Colonic mucosa (tissue), 4 donors: ENCODE results near the gene MAN2A2. TPM values are rescaled to one million over a fixed set of nuclear protein-coding genes. Genes with fewer than 3 reads are reported as not detected.

Experiments used
- DNase-seq: peaks from one replicate; pipeline ENCODE4 v3.0.0-alpha.2; 2020
- H3K27ac ChIP-seq: fragments of 200-600 bp; one replicate; pipeline ENCODE4 v1.8.0; 2021
- H3K27me3 ChIP-seq: fragments of 200-600 bp; one replicate; pipeline ENCODE4 v1.8.0; 2021
- H3K36me3 ChIP-seq: fragments of 200-600 bp; one replicate; pipeline ENCODE4 v1.8.0; 2021
- H3K4me1 ChIP-seq: fragments of 200-600 bp; one replicate; pipeline ENCODE4 v1.8.0; 2021; ENCODE audit warnings: mild to moderate bottlenecking
- H3K4me3 ChIP-seq: fragments of 200-600 bp; one replicate; pipeline ENCODE4 v1.8.0; 2021
- H3K9ac ChIP-seq, 2 donors: one replicate each; pipeline ENCODE4 v1.7.0; 2013; ENCODE audit warnings: control low read depth in 2 of 2, low read depth in 2 of 2, low read length in 2 of 2
- H3K9me3 ChIP-seq: fragments of 200-600 bp; one replicate; pipeline ENCODE4 v1.8.0; 2021
- intact Hi-C: fragments of 100-400 bp; cut with DNase I; formaldehyde crosslinking; loops from one replicate; pipeline ENCODE4 v1.14.1; 2022
- total RNA-seq, 2 donors: library from RNA; stranded (reverse); fragmentation: NEBNext Ultra II Directional in 1 of 2; extraction: Animal tissue kit (Norgen Biotek cat#: 25700) in 1 of 2; gene quantifications; one replicate each; pipeline ENCODE4 v1.2.1, GENCODE V29; 2021
- TF ChIP-seq, protein P1 (sequence below): fragments of 200-600 bp; IDR thresholded peaks from one replicate; pipeline ENCODE4 v1.8.0; 2022; ENCODE audit warnings: antibody characterized with exemption, mild to moderate bottlenecking
- donor health status: healthy.
- donor health status: DM: no; HTN: no; CAD: no.
- donor health status: DM: no; HTN: no; CAD: no.

MAN2A2 gene
- total RNA-seq, 2 donors from 2014 or later: 34.2 to 66.4 TPM

DNA sequence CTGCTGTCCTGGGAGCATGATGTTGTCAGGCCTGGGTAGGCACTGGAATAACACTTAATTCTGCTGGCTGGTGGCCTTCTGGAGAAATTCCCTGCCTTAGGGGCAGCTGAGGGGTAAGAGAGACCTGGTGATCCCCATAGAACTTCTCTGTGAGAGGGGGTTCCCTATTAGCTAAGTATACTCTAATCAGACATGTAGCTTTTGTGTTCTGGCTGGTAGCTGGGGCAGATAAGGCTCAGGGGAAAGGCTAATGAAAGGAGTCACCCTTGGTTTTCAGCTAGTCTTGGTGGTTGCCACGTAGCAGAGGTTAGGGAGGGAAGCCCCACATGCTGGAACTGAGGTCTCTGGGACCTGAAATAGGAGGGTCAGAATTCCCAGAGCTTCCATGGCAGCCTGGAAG, 30.2 kb downstream of the MAN2A2 start:
- no peak overlapping the region for H3K27ac ChIP-seq
- no peaks in the 10 kb centered on the region for H3K36me3 ChIP-seq
- DNase-seq: no peak
- H3K9ac ChIP-seq: no peak overlapping the region
- no peaks in the 10 kb centered on the region for H3K9me3 ChIP-seq
- TF ChIP-seq, protein P1, sequence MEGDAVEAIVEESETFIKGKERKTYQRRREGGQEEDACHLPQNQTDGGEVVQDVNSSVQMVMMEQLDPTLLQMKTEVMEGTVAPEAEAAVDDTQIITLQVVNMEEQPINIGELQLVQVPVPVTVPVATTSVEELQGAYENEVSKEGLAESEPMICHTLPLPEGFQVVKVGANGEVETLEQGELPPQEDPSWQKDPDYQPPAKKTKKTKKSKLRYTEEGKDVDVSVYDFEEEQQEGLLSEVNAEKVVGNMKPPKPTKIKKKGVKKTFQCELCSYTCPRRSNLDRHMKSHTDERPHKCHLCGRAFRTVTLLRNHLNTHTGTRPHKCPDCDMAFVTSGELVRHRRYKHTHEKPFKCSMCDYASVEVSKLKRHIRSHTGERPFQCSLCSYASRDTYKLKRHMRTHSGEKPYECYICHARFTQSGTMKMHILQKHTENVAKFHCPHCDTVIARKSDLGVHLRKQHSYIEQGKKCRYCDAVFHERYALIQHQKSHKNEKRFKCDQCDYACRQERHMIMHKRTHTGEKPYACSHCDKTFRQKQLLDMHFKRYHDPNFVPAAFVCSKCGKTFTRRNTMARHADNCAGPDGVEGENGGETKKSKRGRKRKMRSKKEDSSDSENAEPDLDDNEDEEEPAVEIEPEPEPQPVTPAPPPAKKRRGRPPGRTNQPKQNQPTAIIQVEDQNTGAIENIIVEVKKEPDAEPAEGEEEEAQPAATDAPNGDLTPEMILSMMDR: no peak
- H3K27me3 ChIP-seq: no peaks in the 10 kb centered on the region
- no peak overlapping the region for H3K4me3 ChIP-seq
- peaks cover 16% of the 10 kb centered on the region for H3K4me1 ChIP-seq
- intact Hi-C loops: no loop called here

DNA sequence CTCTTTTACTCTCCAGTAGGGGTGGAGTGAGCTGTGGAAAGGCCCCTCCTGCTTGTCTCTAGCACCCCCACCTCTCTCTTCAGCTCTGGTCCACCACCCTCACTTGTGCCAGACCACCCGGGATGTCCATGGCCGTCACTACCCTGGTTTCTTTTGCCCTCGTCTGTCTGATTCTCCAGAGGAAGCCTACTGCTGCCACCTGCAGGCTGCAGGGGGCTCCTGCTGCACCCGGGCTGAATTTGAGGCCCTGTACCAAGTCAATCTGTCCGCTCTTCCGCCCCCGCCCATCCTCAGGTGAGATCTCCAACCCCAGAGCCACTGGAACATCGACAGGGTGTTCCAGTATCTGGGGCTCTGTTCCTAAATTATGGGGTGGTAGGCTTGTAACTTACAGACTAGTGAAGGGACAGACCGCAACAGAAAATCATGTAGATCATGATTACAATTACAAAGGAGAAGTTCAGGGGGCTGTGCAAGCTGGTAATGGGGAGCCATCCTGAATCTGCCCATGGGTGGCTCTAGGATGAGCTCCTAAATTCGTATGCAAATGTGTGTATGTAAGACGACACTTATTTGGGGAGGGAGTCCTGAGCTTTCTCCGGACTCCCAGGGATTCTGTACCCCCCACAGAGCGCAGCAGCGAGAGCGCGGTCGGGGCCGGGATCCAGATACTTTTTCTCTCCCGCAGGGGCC, 31.3 kb downstream of the MAN2A2 start:
- Histone ChIP-seq H3K27ac (peak overlapping the region; percentile 86), H3K36me3 (no peaks in the 10 kb centered on the region), H3K4me3 (peak overlapping the region; percentile 76), H3K27me3 (no peaks in the 10 kb centered on the region), H3K4me1 (peaks cover 16% of the 10 kb centered on the region), H3K9ac (peak overlapping the region; percentile 73 to 82), H3K9me3 (no peaks in the 10 kb centered on the region)
- intact Hi-C loops: no loop called here
- TF ChIP-seq, protein P1: peak; percentile 88
- peak; percentile 95 for DNase-seq

DNA sequence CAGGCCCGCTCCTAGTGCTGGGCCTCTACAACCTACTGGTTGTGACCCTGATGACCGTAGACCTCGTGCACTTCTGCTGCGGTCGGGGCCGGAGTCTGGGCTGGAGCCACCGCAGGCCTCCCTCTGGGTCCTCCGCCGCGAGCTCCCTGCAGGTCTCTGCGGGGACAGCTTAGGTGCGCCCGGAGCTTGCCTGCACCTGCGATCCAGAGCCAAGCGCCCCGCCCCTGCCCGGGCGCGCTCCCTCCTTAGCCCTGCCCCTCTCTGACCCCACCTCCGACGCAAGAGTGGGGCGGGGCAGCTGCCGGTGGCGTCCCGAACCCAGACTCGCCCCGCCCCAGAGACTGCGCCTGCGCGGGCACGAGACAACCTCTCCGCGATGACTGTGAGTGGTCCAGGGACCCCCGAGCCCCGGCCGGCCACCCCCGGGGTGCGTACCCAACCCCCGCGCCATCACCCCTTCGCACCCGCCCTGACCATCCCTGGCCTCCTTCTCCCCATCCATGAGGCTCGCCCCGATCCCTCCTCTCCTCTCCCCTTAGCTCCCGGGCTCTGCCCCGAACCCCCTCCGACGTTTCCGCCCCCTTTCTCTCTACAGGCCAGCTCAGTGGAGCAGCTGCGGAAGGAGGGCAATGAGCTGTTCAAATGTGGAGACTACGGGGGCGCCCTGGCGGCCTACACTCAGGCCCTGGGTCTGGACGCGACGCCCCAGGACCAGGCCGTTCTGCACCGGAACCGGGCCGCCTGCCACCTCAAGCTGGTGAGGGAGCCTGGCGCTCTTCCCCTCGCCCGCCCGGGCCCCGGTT, 32.0 kb downstream of the MAN2A2 start, which contains the start of gene UNC45A:
UNC45A (plus strand) TSS at position 337 of the 803 bp plus-strand sequence; CDS start at position 377, 40 bp downstream.
- no peaks in the 10 kb centered on the region for H3K27me3 ChIP-seq
- H3K9ac ChIP-seq: peak within 1 kb of the TSS; percentile 73 to 82
- no peaks in the 10 kb centered on the region for H3K9me3 ChIP-seq
- peaks cover 16% of the 10 kb centered on the region for H3K4me1 ChIP-seq
- peak; percentile 98 for DNase-seq
- TF ChIP-seq, protein P1: no peak
- peak within 1 kb of the TSS; percentile 76 for H3K4me3 ChIP-seq
- intact Hi-C loops: no loop called here
- H3K36me3 ChIP-seq: peaks cover under 1% of the 10 kb centered on the region
- H3K27ac ChIP-seq: peak within 1 kb of the TSS; percentile 86

- intact Hi-C loops: no loop called here
- no peaks in the 10 kb centered on the region for H3K27me3 ChIP-seq
- TF ChIP-seq, protein P1: no peak
- H3K27ac ChIP-seq: no peak overlapping the region
- peaks cover 15% of the 10 kb centered on the region for H3K36me3 ChIP-seq
- no peak overlapping the region for H3K4me3 ChIP-seq
- DNase-seq: no peak
- no peaks in the 10 kb centered on the region for H3K9me3 ChIP-seq
- no peak overlapping the region for H3K9ac ChIP-seq
- H3K4me1 ChIP-seq: peaks cover 16% of the 10 kb centered on the region
Measured at GRCh38 chr15:90936823-90937222, 33.7 kb downstream of the MAN2A2 start.

DNA sequence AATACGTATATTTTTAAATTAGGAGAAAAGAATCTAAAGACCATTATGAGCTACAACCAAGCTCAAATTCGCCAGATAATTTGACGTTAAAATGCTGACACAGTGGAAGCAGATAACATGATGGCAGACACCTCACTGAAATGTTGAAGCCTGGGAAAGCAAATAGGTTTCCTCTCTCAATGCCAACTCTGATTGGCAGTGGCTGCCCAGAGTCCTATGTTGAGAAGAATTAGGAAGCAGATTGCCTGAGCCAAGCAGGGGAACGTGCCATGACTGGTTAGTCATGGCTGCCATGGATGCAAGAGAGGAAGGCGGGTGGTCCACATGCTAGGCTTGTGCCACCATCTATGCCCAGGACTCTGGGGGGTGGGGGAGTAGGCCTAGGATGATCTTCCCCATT, 35.2 kb downstream of the MAN2A2 start:
- Histone ChIP-seq H3K27me3 (no peaks in the 10 kb centered on the region), H3K4me1 (peaks cover 13% of the 10 kb centered on the region), H3K9ac (no peak overlapping the region), H3K9me3 (no peaks in the 10 kb centered on the region), H3K27ac (no peak overlapping the region), H3K4me3 (no peak overlapping the region), H3K36me3 (peaks cover 24% of the 10 kb centered on the region)
- TF ChIP-seq, protein P1: no peak
- no peak for DNase-seq
- intact Hi-C loops: no loop called here
